GM10266 (cell line): ENCODE results near the gene PRDX3.
"Not testable (repeated sequence)": the region's sequence is repeated elsewhere in the genome, so short reads cannot be mapped to it uniquely, and the experiment has no call there.

ENCODE experiments used
- DNase-seq: peaks from one replicate; pipeline ENCODE4 v3.0.0; 2012; ENCODE audit errors: extremely low spot score
- TF ChIP-seq, protein P1 (sequence below): IDR thresholded peaks from 2 replicates; pipeline ENCODE4 v1.5.1; 2012; ENCODE audit warnings: mild to moderate bottlenecking, low read depth; ENCODE audit not compliant: control insufficient read depth, insufficient read depth; ENCODE audit errors: missing control alignments

Gene PRDX3

DNA sequence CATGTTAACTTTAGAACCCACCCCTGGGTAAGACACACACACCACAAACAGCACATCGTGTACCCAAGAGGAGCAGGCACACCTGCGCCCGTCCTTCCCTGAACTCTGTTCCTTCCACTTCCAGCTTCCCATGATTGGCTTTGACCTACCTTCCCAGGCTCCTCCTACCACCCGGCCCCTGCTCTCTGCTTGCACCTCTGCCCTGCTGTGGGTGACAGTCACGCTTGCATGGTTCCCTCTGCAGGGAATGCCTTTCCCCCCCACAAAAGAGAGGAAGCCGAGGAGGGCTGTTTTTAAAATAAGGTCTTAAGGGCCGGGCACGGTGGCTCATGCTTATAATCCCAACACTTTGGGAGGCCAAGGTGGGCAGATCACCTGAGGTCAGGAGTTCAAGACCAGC lies 29.5 kb downstream of the PRDX3 start:
- TF ChIP-seq, protein P1, sequence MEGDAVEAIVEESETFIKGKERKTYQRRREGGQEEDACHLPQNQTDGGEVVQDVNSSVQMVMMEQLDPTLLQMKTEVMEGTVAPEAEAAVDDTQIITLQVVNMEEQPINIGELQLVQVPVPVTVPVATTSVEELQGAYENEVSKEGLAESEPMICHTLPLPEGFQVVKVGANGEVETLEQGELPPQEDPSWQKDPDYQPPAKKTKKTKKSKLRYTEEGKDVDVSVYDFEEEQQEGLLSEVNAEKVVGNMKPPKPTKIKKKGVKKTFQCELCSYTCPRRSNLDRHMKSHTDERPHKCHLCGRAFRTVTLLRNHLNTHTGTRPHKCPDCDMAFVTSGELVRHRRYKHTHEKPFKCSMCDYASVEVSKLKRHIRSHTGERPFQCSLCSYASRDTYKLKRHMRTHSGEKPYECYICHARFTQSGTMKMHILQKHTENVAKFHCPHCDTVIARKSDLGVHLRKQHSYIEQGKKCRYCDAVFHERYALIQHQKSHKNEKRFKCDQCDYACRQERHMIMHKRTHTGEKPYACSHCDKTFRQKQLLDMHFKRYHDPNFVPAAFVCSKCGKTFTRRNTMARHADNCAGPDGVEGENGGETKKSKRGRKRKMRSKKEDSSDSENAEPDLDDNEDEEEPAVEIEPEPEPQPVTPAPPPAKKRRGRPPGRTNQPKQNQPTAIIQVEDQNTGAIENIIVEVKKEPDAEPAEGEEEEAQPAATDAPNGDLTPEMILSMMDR = no peak
- DNase-seq = no peak

DNA sequence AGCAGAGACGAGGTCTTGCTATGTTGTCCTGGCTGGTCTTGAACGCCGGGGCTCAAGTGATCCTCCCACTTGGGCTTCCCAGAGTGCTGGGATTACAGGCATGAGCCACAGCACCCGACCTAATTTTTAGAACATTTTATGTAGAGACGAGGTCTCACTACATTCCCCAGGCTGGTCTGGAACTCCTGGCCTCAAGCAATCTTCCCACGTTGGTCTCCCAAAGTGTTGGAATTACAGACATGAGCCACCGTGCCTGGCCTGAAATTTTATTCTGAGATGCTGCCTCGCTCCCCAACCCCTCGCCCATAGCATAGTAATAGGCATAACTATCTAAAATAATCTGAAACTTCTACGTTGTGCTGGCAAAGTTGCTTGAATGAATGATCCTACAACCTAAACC lies 35.0 kb downstream of the PRDX3 start:
- TF ChIP-seq, protein P1 = no peak
- DNase-seq = no peak

DNA sequence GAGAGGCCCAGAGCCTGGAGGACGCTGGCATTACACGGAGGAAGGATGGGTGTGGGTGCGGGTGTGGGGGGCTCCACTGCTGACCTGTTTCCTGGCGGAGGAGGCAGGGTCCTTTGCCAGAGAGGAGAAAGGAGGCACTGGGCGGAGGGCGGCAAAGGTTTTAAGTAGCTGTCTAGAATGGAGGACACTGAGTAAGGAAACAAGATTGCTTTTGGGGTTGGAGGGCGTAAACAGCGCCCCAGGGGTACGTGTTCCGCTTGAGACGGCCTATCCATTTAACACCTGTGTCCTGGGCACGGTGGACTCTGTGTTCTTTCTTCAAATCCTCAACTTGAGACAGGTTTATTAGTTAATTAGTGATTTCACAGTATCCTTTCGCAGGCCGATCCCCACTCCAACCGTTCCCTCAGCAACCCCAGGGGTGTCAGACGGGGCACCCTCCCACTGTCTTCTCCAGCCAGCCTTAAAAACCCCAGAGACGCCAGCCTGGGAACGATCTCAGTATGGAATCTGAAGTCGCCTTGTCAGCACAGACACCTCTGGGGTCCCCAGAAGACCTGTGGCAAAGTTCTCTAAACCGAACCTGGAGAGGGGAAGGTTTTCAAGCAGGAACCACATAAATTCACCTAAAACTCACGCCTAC lies 37.9 kb downstream of the PRDX3 start:
- no peak for DNase-seq
- TF ChIP-seq, protein P1 = no peak

DNA sequence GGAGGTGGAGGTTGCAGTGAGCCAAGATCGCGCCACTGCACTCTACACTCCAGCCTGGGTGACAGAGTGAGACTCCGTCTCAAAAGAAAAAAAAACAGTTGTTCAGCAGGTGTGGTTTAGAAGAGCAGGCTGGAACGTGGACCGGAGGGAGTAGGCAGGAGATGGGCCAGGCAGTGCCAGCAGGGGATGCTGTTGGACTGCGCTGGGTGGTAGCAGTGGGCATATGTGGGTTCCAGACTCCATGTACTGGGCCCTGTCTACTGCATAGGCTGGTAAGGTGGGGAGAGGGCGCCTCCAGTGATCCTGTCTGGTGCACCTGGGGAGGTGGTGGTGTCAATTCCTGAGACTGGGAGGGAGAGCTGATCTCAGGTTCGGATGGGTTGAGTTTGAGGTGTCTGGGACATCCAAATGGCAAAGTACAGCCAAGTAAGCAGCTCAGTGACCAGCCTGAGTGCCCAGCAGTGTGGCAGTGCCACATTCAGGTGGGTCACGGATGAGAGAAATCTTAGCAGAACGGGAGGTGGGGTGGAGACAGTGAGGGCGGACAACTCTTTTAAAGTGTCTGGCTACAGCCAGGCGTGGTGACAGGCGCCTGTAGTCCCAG lies 39.0 kb downstream of the PRDX3 start:
- TF ChIP-seq, protein P1 = peak; percentile 62
- DNase-seq = no peak

DNA sequence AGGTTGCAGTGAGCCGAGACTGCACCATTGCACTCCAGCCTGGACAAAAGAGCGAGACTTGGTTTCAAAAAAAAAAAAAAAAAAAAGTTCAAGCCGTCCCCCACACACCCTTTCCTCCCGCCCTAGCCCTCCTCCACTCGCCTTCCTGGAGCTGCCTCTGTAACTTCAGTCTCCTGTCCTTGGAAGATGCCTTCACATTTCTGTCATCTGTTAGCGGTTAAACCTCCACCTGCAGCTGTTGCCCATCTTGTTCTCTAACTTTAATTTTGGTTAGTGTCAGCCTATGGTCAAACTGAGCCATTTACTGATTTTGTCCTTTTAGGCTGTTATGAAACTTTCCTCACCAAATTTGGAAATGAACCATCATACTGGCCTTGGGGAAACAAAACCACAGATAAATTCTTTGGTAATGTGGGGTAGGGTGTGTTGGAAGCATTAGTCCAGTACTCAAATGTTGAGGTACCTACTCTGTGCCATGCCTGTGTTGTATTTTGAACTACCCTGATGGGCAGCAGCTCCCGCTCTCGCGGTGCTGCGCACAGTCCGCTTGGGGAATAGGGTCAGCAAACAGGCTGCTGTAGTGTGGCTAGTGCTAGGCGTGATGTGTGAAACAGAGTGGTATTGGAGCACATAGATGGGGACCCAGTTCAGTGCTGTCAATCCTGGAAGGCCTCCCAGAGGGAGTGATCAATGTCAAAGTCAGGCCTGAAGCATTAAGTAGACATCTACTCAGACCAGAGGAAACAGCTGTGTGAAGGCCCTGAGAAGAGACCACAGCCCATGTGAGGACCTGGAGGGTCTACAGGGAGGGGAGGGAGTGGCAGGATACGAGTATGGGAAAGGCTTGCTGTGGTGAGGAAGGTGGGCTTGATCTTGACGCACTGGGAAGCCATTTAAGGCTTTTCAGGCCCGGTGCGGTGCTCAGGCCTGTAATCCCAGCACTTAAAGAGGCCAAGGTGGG lies 40.0 kb downstream of the PRDX3 start:
- TF ChIP-seq, protein P1 = no peak
- DNase-seq = no peak

DNA sequence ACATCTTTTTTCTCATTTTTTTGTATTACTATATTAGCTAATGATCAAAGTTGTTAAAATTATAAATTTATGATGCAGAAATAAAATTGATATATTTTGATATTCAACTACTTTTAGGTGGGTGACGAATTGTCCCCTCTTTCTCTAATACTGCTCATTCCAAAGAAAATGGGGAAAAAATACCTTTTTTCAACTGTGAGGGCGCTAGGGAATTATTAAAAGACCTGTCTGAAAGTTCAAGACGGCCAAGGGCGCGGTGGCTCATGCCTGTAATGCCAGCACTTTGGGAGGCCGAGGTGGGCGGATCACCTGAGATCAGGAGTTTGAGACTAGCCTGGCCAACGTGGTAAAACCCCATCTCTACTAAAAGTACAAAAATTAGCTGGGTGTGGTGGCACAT lies 40.7 kb downstream of the PRDX3 start:
- DNase-seq = not testable (repeated sequence)

DNA sequence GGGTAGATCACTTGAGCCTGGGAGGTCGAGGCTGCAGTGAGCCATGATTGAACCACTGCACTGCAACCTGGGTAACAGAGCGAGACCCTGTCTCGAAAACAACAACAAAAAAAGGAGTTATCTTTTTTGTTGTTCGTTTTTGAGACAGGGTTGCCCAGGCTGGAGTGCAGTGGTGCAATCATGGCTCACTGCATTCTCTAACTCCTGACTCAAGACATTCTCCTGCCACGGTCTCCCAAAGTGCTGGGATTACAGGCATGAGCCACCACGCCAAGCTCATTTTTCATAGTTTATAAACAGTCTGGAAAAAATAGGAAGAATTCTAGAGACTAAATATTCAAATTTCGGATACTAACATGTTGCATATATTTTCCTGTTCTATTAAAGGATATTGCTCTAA lies 42.5 kb downstream of the PRDX3 start:
- TF ChIP-seq, protein P1 = no peak
- no peak for DNase-seq
